ENCODE measurements around the gene MANBA.
A peak's percentile ranks its signal among the peaks of the same experiment; 100 is the strongest.

Gene MANBA

DNA sequence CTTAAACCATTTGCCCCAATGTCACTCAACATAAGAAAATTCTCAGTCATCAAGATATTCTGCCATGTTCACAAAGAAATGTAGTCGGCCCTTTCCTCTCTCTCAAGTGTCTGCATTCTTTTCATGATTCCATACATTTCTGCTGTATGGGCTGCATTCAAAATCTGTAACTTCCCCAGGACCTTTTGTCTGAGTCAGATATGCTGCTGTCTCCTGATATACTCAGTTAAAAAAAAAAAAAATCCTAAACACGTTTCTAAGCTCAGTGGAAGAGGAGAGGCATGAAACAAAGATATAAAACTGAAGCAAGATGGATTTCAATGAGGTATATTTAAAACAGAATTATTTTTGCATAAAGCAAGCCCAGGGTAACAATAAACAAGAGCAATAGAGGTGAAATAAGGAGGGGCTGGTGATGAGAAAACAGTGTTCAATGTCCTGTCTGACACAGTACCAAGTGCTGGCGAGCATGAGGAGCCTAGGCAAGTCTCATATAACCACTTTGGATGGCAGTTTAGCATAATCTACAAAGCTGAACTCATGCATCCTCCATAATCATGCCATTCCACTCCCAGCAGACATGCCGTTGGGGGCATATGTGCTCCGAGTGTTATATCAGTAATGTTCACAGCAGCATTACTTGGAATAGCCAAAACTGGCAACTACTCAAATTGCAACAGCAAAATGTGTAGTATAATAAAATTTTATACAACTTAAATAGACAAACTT lies 76.7 kb downstream of the MANBA start:
- Mint-ChIP-seq H3K9me3 (no peaks in the 10 kb centered on the region), H3K27ac (ENCODE audit: low read depth) (no peak overlapping the region), H3K4me1 (no peaks in the 10 kb centered on the region), H3K27me3 (no peaks in the 10 kb centered on the region), H3K36me3 (ENCODE audit: insufficient read depth) (peaks cover 5% of the 10 kb centered on the region), H3K4me3 (no peak overlapping the region)
- no peak for DNase-seq (ENCODE audit: low spot score in 2 of 2)
- no peak for ATAC-seq (replicated peaks; ENCODE audit: extremely low read depth, poor library complexity, severe bottlenecking)

DNA sequence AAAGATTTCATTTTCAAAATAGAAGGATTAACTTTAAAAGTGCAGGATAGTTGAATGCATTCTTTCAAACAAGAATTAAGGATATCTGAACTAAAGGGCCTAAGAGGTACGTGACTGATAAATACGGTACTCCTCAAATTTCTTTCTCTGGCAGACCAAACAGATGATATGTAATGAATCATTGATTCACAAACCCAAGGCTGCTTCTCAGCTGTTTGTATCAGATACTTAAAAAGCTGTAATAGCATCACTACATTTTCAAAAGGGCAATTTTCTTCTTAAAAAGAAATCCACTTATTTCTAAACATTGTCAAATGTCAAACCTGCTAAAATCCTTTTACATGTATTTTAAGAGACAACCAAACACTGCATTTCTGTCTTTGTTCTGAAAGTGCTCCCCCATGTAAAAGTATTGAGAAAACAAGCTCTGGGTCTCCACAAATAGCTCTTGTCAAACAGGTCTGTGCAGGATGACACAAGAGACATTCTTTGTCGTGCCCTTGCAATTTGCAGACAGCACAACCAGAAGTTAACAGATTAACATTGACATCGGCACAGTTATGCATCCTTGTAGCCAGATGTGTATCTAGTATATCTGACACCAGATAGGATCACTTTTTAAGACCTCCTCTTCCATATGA lies 82.0 kb downstream of the MANBA start:
- no peak for DNase-seq (ENCODE audit: low spot score in 2 of 2)
- no peak for ATAC-seq (replicated peaks; ENCODE audit: extremely low read depth, poor library complexity, severe bottlenecking)
- Mint-ChIP-seq H3K4me3 (no peak overlapping the region), H3K36me3 (ENCODE audit: insufficient read depth) (peaks cover 5% of the 10 kb centered on the region), H3K27ac (ENCODE audit: low read depth) (no peak overlapping the region), H3K9me3 (no peaks in the 10 kb centered on the region), H3K4me1 (no peaks in the 10 kb centered on the region), H3K27me3 (no peaks in the 10 kb centered on the region)

DNA sequence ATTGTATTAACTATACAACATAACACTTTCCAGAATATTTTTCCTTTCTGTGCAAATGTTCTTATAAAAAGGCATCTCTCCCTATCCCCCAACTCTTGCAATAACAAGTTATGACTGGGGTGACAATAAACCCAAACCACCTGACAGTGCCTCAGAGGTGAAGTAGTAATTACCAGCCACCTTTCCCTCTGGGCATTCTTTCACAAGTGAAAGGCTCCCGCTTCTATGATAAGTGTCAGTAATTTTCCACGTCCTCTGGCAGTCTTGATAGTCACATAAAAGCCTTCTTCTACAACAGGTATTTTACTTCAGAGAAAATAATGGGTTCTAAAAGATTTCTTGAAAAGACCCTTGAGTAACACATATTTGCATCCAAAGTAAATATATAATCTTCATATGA lies 82.7 kb downstream of the MANBA start:
- H3K27ac Mint-ChIP-seq (ENCODE audit: low read depth), result no peak overlapping the region
- no peak overlapping the region for H3K4me3 Mint-ChIP-seq
- no peak for DNase-seq (ENCODE audit: low spot score in 2 of 2)
- H3K36me3 Mint-ChIP-seq (ENCODE audit: insufficient read depth), result peaks cover 5% of the 10 kb centered on the region
- no peaks in the 10 kb centered on the region for H3K4me1 Mint-ChIP-seq
- ATAC-seq (replicated peaks; ENCODE audit: extremely low read depth, poor library complexity, severe bottlenecking), result no peak
- no peaks in the 10 kb centered on the region for H3K27me3 Mint-ChIP-seq
- no peaks in the 10 kb centered on the region for H3K9me3 Mint-ChIP-seq

DNA sequence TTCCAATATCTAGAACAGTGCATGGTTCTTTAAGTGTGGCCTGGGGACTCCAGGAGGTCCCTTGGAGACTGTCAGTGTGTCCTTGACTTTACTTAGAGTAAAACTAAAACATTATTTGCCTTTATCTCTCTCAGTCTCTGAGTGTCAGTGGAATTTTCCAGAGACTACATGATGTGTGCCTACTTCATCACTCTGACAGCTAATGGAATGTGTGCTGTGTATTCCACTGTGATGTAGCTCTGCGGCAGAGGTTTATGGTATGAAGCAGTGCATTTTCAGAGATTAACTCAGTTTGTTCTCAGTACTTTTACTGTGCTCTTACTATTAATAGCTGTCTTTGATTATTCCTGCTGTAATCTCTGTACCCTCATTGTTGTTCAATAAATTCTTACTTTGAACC lies 85.6 kb downstream of the MANBA start:
- H3K4me1 Mint-ChIP-seq, result no peaks in the 10 kb centered on the region
- no peak overlapping the region for H3K4me3 Mint-ChIP-seq
- no peak overlapping the region for H3K27ac Mint-ChIP-seq (ENCODE audit: low read depth)
- no peak for ATAC-seq (replicated peaks; ENCODE audit: extremely low read depth, poor library complexity, severe bottlenecking)
- H3K27me3 Mint-ChIP-seq, result no peaks in the 10 kb centered on the region
- no peak for DNase-seq (ENCODE audit: low spot score in 2 of 2)
- peaks cover 4% of the 10 kb centered on the region for H3K36me3 Mint-ChIP-seq (ENCODE audit: insufficient read depth)
- no peaks in the 10 kb centered on the region for H3K9me3 Mint-ChIP-seq

DNA sequence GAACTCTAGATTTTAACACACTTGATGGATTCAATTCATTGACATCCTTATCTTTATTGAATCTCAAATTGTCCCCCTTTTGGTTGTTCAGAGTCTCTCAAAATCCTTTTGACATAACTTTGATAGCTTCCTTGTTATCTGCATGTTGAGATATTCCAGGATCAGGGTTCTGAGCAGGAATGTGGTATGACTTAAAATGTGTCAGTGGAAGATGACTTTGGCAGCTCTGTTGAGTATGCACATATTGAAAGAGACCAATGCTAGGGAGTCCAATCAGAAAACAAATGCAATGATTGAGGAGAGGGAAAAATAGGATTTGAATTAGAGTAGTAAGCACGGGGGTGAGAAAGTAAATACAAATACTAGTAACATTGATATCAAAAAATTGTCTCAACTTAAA lies 93.8 kb downstream of the MANBA start:
- H3K4me3 Mint-ChIP-seq, result no peak overlapping the region
- no peaks in the 10 kb centered on the region for H3K27me3 Mint-ChIP-seq
- DNase-seq (ENCODE audit: low spot score in 2 of 2), result no peak
- no peak overlapping the region for H3K27ac Mint-ChIP-seq (ENCODE audit: low read depth)
- ATAC-seq (replicated peaks; ENCODE audit: extremely low read depth, poor library complexity, severe bottlenecking), result no peak
- peaks cover 13% of the 10 kb centered on the region for H3K36me3 Mint-ChIP-seq (ENCODE audit: insufficient read depth)
- H3K4me1 Mint-ChIP-seq, result no peaks in the 10 kb centered on the region
- H3K9me3 Mint-ChIP-seq, result no peaks in the 10 kb centered on the region

DNA sequence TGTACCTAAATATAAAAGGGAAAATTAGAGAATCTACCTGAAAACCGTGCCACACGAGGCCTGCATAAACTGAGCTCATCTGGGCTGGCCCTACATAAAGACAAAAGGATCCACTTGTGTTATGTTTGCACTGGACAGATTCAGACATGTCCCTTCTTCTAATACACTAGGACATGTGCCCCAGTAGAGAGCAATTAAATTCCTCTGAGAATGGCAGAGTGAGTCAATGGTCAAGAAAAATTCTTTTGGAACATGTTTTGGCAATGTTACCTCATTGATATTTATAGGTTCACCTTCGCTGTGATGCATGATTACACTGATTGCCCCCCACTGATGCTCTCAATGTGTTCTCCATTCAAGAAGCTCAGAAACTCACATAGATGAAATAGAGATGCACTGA lies 95.2 kb downstream of the MANBA start:
- DNase-seq (ENCODE audit: low spot score in 2 of 2) (no peak), ATAC-seq (replicated peaks; ENCODE audit: extremely low read depth, poor library complexity, severe bottlenecking) (no peak)
- Mint-ChIP-seq H3K27ac (ENCODE audit: low read depth) (no peak overlapping the region), H3K4me1 (no peaks in the 10 kb centered on the region), H3K9me3 (no peaks in the 10 kb centered on the region), H3K27me3 (no peaks in the 10 kb centered on the region), H3K4me3 (no peak overlapping the region), H3K36me3 (ENCODE audit: insufficient read depth) (peaks cover 13% of the 10 kb centered on the region)

DNA sequence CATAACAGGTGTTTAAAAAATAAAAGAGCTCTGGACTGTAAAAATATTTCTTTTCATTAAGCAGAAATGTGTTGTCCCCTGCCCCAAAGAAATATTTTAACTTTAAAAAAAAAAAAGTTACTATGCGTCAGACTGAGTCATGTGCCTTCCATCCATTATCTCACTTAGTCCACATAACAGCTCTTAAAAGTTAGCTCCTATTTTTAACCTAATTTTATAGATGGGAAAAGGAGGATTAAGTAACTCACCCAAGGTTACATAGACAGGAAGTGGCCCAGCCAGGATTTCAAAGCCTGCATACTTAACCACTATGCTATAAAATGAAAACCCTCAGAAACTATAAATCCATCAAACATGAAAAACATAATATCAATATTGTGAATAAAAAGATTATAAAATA lies 97.7 kb downstream of the MANBA start:
- Mint-ChIP-seq H3K27me3 (no peaks in the 10 kb centered on the region), H3K4me1 (no peaks in the 10 kb centered on the region), H3K9me3 (no peaks in the 10 kb centered on the region), H3K27ac (ENCODE audit: low read depth) (no peak overlapping the region), H3K36me3 (ENCODE audit: insufficient read depth) (peaks cover 7% of the 10 kb centered on the region), H3K4me3 (no peak overlapping the region)
- ATAC-seq (replicated peaks; ENCODE audit: extremely low read depth, poor library complexity, severe bottlenecking), result no peak
- no peak for DNase-seq (ENCODE audit: low spot score in 2 of 2)

DNA sequence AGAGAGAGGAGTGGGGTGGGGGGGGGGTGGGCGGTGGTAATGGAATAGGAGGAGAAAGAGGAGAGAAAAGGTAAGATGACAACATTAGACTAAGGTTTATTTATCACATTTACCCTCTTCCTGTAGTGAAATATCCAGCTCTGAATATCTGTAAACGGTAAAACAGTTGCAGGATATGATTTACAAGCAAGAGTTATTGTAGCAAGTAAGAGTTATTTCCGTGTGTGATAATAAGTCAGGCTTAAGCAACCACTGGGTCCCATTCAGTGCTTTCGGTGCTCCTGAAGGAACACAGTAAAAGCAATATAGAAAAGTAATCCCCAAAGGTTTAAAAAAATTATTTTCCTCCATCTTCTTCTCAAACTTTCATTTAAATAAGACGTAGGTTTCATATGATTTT lies 103.6 kb downstream of the MANBA start:
- no peak overlapping the region for H3K27ac Mint-ChIP-seq (ENCODE audit: low read depth)
- ATAC-seq (replicated peaks; ENCODE audit: extremely low read depth, poor library complexity, severe bottlenecking), result no peak
- H3K4me3 Mint-ChIP-seq, result no peak overlapping the region
- no peaks in the 10 kb centered on the region for H3K4me1 Mint-ChIP-seq
- H3K36me3 Mint-ChIP-seq (ENCODE audit: insufficient read depth), result peaks cover 5% of the 10 kb centered on the region
- H3K27me3 Mint-ChIP-seq, result no peaks in the 10 kb centered on the region
- DNase-seq (ENCODE audit: low spot score in 2 of 2), result no peak
- no peaks in the 10 kb centered on the region for H3K9me3 Mint-ChIP-seq

DNA sequence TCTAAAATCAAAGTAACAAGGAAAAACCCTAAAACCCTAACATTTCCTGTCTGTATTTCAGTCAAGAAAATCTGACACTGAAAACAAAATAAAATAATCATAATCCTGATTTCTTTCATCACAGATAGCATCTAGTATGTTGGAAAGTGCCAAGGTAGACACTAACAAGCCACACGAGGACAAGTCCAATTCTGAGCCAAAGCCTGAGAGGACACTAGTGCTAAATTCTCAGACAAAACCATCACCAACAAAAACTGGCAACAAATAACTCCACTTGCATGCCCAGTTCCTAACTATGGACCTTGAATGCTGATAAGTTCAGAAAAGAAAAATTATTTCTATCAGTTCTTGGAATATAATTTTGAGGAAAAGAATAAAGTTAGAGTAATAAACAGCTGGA lies 113.7 kb downstream of the MANBA start:
- Mint-ChIP-seq H3K27me3 (no peaks in the 10 kb centered on the region), H3K4me3 (no peak overlapping the region), H3K27ac (ENCODE audit: low read depth) (no peak overlapping the region), H3K4me1 (no peaks in the 10 kb centered on the region), H3K9me3 (no peaks in the 10 kb centered on the region), H3K36me3 (ENCODE audit: insufficient read depth) (peaks cover 12% of the 10 kb centered on the region)
- DNase-seq (ENCODE audit: low spot score in 2 of 2) (no peak), ATAC-seq (replicated peaks; ENCODE audit: extremely low read depth, poor library complexity, severe bottlenecking) (no peak)

DNA sequence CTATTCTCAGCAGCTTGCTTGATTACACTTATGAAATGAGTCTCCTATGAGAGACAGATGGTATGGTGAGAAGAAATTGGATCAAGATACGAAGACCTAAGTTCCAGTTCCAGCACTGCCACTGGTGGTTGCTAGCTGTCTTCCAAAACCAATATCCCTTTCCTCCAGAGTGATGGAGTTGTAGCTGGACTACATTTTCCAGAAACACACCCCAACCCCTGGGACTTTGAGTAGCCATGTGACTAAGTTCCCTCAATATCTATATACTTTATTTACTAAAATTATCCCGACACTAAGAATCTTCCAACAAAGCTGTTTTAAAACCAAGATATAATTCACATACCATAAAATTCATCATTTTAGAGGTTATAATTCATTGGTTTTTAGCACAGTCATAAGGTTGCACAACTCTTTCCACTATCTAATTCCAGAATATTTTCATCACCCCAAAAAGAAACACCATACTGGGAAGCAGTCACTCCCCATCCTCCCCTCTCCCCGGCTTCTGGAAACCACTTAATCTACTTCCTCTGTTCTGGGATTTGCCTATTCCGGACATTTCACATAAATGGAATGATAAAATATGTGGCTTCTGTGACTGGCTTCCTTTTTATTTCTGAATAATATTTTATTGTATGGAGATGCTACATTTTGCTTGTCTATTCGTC lies 118.0 kb downstream of the MANBA start:
- no peaks in the 10 kb centered on the region for H3K9me3 Mint-ChIP-seq
- no peak overlapping the region for H3K27ac Mint-ChIP-seq (ENCODE audit: low read depth)
- no peaks in the 10 kb centered on the region for H3K4me1 Mint-ChIP-seq
- no peak overlapping the region for H3K4me3 Mint-ChIP-seq
- peaks cover 6% of the 10 kb centered on the region for H3K36me3 Mint-ChIP-seq (ENCODE audit: insufficient read depth)
- ATAC-seq (replicated peaks; ENCODE audit: extremely low read depth, poor library complexity, severe bottlenecking) (no peak), DNase-seq (ENCODE audit: low spot score in 2 of 2) (no peak)
- no peaks in the 10 kb centered on the region for H3K27me3 Mint-ChIP-seq

DNA sequence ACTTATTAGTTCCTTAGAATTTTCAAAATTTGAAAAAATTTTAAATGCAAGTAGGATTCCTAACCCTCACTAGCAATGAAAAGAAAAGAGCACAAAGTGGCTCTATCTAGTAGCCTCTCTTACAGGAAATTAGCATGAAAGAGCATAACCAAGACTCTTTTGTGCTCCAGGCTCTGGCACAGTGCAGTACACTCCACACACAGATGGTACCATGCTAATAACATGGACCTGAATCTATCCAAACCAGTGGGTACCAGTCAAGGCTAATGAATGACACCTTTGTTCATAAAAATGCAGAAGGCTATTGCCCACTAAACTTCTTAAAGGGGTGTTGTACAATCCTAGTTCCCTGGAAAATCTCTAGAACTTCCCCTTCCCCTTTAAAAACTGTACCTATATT lies 119.0 kb downstream of the MANBA start:
- DNase-seq (ENCODE audit: low spot score in 2 of 2), result no peak
- peaks cover 6% of the 10 kb centered on the region for H3K36me3 Mint-ChIP-seq (ENCODE audit: insufficient read depth)
- no peak for ATAC-seq (replicated peaks; ENCODE audit: extremely low read depth, poor library complexity, severe bottlenecking)
- H3K27me3 Mint-ChIP-seq, result no peaks in the 10 kb centered on the region
- no peak overlapping the region for H3K27ac Mint-ChIP-seq (ENCODE audit: low read depth)
- H3K4me1 Mint-ChIP-seq, result no peaks in the 10 kb centered on the region
- no peak overlapping the region for H3K4me3 Mint-ChIP-seq
- H3K9me3 Mint-ChIP-seq, result no peaks in the 10 kb centered on the region

DNA sequence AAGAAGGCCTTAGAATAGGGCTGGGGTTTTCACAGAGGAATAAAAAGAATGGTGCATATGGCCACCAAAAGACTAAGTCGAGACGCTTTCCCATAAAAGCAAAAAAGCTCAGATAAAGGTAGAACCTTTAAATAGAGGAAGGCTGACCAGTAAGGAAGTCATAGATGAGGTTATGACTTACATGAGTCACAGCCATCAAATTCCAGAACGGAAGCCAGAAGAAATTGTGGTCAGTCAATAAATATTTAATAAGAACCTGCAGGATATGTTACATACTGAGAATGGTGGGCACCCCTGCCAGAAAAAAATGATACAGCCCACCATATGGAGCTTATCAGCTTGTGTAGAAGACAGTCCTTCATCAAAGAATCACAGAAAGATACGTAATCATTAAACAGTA lies 120.1 kb downstream of the MANBA start:
- DNase-seq (ENCODE audit: low spot score in 2 of 2) (no peak), ATAC-seq (replicated peaks; ENCODE audit: extremely low read depth, poor library complexity, severe bottlenecking) (no peak)
- H3K27ac Mint-ChIP-seq (ENCODE audit: low read depth), result no peak overlapping the region
- H3K4me1 Mint-ChIP-seq, result no peaks in the 10 kb centered on the region
- H3K9me3 Mint-ChIP-seq, result no peaks in the 10 kb centered on the region
- no peaks in the 10 kb centered on the region for H3K27me3 Mint-ChIP-seq
- peaks cover 7% of the 10 kb centered on the region for H3K36me3 Mint-ChIP-seq (ENCODE audit: insufficient read depth)
- H3K4me3 Mint-ChIP-seq, result no peak overlapping the region

DNA sequence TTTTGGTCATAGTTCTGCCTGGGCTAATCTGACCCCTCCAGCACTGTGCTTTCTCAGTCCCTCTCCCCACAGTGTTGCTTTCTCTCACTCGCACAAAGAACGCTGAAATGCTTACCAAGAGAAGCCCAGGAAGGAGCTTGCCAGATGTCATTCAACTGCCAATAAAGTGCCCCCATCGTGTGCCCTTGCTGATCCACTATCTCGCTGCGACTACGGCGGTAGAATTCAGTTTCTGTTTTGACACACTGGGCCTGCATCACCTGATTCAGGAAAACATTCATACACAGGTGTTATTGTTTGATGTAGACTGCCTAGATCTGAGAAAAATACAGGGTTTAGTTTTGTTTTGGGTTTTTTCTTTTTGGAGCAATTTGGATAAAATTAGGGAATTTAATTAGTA lies 121.2 kb downstream of the MANBA start:
- DNase-seq (ENCODE audit: low spot score in 2 of 2) (no peak), ATAC-seq (replicated peaks; ENCODE audit: extremely low read depth, poor library complexity, severe bottlenecking) (no peak)
- Mint-ChIP-seq H3K27ac (ENCODE audit: low read depth) (no peak overlapping the region), H3K36me3 (ENCODE audit: insufficient read depth) (peaks cover 7% of the 10 kb centered on the region), H3K4me1 (no peaks in the 10 kb centered on the region), H3K27me3 (no peaks in the 10 kb centered on the region), H3K9me3 (no peaks in the 10 kb centered on the region), H3K4me3 (peak overlapping the region; percentile 39)
